ENCODE measurements around the gene SLC25A42.
A peak's percentile ranks its signal among the peaks of the same experiment; 100 is the strongest.

The SLC25A42 gene

GRCh38 chr19:19033176-19033425 is 30.7 kb upstream of the SLC25A42 start:
- Histone ChIP-seq H3K9ac (ENCODE audit: low read depth, low read length) (peak overlapping the region; percentile 78), H3K36me3 (ENCODE audit: control insufficient read depth, insufficient read depth, low read length) (peaks cover 52% of the 10 kb centered on the region), H3K4me3 (ENCODE audit: low read depth, low read length) (peak overlapping the region; percentile 94), H3K27me3 (ENCODE audit: control insufficient read depth, insufficient read depth, low read length) (no peaks in the 10 kb centered on the region), H3K27ac (ENCODE audit: low read depth, low read length) (peak overlapping the region; percentile 96), H3K9me3 (ENCODE audit: control insufficient read depth, insufficient read depth, low read length) (peaks cover 7% of the 10 kb centered on the region), H3K4me1 (ENCODE audit: control insufficient read depth, insufficient read depth, low read length) (peaks cover 3% of the 10 kb centered on the region; the same call in 1 of the 2 replicates)

- Histone ChIP-seq H3K27ac (ENCODE audit: low read depth, low read length) (peak within 1 kb of the TSS; percentile 96), H3K9ac (ENCODE audit: low read depth, low read length) (peak within 1 kb of the TSS; percentile 83), H3K36me3 (ENCODE audit: control insufficient read depth, insufficient read depth, low read length) (peaks cover 49% of the 10 kb centered on the region), H3K4me3 (ENCODE audit: low read depth, low read length) (peak within 1 kb of the TSS; percentile 94), H3K4me1 (ENCODE audit: control insufficient read depth, insufficient read depth, low read length) (peaks cover 3% of the 10 kb centered on the region; the same call in 1 of the 2 replicates), H3K27me3 (ENCODE audit: control insufficient read depth, insufficient read depth, low read length) (no peaks in the 10 kb centered on the region), H3K9me3 (ENCODE audit: control insufficient read depth, insufficient read depth, low read length) (peaks cover 7% of the 10 kb centered on the region)
Measured at GRCh38 chr19:19033426-19034203, 30.2 kb upstream of the SLC25A42 start, which contains the start of the genes ARMC6 and SUGP2. Gene ARMC6 (plus strand): TSS chr19:19033603. CDS start chr19:19034210, 607 bp downstream. Gene SUGP2 (minus strand): TSS chr19:19033517. CDS start chr19:19031071, 2,446 bp downstream.

GRCh38 chr19:19034204-19034624 is 29.6 kb upstream of the SLC25A42 start:
- peaks cover 7% of the 10 kb centered on the region for H3K9me3 ChIP-seq (ENCODE audit: control insufficient read depth, insufficient read depth, low read length)
- H3K27ac ChIP-seq (ENCODE audit: low read depth, low read length), result peak overlapping the region; percentile 96
- H3K36me3 ChIP-seq (ENCODE audit: control insufficient read depth, insufficient read depth, low read length), result peaks cover 48% of the 10 kb centered on the region
- H3K9ac ChIP-seq (ENCODE audit: low read depth, low read length), result peak overlapping the region; percentile 83
- H3K4me3 ChIP-seq (ENCODE audit: low read depth, low read length), result peak overlapping the region; percentile 94
- H3K27me3 ChIP-seq (ENCODE audit: control insufficient read depth, insufficient read depth, low read length), result no peaks in the 10 kb centered on the region
- H3K4me1 ChIP-seq (ENCODE audit: control insufficient read depth, insufficient read depth, low read length), result peaks cover 3% of the 10 kb centered on the region; the same call in 1 of the 2 replicates

GRCh38 chr19:19039901-19040300 is 23.9 kb upstream of the SLC25A42 start:
- no peak overlapping the region for H3K9ac ChIP-seq (ENCODE audit: low read depth, low read length)
- H3K9me3 ChIP-seq (ENCODE audit: control insufficient read depth, insufficient read depth, low read length), result peaks cover 7% of the 10 kb centered on the region
- H3K4me3 ChIP-seq (ENCODE audit: low read depth, low read length), result no peak overlapping the region
- H3K36me3 ChIP-seq (ENCODE audit: control insufficient read depth, insufficient read depth, low read length), result peaks cover 61% of the 10 kb centered on the region
- H3K4me1 ChIP-seq (ENCODE audit: control insufficient read depth, insufficient read depth, low read length), result no peaks in the 10 kb centered on the region
- H3K27me3 ChIP-seq (ENCODE audit: control insufficient read depth, insufficient read depth, low read length), result no peaks in the 10 kb centered on the region
- H3K27ac ChIP-seq (ENCODE audit: low read depth, low read length), result no peak overlapping the region

GRCh38 chr19:19040417-19040816 is 23.4 kb upstream of the SLC25A42 start:
- H3K36me3 ChIP-seq (ENCODE audit: control insufficient read depth, insufficient read depth, low read length), result peaks cover 65% of the 10 kb centered on the region
- no peak overlapping the region for H3K27ac ChIP-seq (ENCODE audit: low read depth, low read length)

GRCh38 chr19:19042732-19043280 is 21.0 kb upstream of the SLC25A42 start:
- Histone ChIP-seq H3K9me3 (ENCODE audit: control insufficient read depth, insufficient read depth, low read length) (peaks cover 2% of the 10 kb centered on the region), H3K27ac (ENCODE audit: low read depth, low read length) (no peak overlapping the region), H3K4me1 (ENCODE audit: control insufficient read depth, insufficient read depth, low read length) (no peaks in the 10 kb centered on the region), H3K4me3 (ENCODE audit: low read depth, low read length) (no peak overlapping the region), H3K9ac (ENCODE audit: low read depth, low read length) (no peak overlapping the region), H3K36me3 (ENCODE audit: control insufficient read depth, insufficient read depth, low read length) (peaks cover 67% of the 10 kb centered on the region), H3K27me3 (ENCODE audit: control insufficient read depth, insufficient read depth, low read length) (no peaks in the 10 kb centered on the region)

More at GRCh38 chr19:19040417-19040816, 23.4 kb upstream of the SLC25A42 start:
- H3K4me1 ChIP-seq (ENCODE audit: control insufficient read depth, insufficient read depth, low read length), result no peaks in the 10 kb centered on the region
- peaks cover 7% of the 10 kb centered on the region for H3K9me3 ChIP-seq (ENCODE audit: control insufficient read depth, insufficient read depth, low read length)
- no peaks in the 10 kb centered on the region for H3K27me3 ChIP-seq (ENCODE audit: control insufficient read depth, insufficient read depth, low read length)
- H3K4me3 ChIP-seq (ENCODE audit: low read depth, low read length), result no peak overlapping the region
- H3K9ac ChIP-seq (ENCODE audit: low read depth, low read length), result no peak overlapping the region

GRCh38 chr19:19043481-19043880 is 20.3 kb upstream of the SLC25A42 start:
- no peaks in the 10 kb centered on the region for H3K27me3 ChIP-seq (ENCODE audit: control insufficient read depth, insufficient read depth, low read length)
- H3K4me1 ChIP-seq (ENCODE audit: control insufficient read depth, insufficient read depth, low read length), result no peaks in the 10 kb centered on the region
- H3K27ac ChIP-seq (ENCODE audit: low read depth, low read length), result no peak overlapping the region
- no peak overlapping the region for H3K4me3 ChIP-seq (ENCODE audit: low read depth, low read length)
- no peak overlapping the region for H3K9ac ChIP-seq (ENCODE audit: low read depth, low read length)
- H3K9me3 ChIP-seq (ENCODE audit: control insufficient read depth, insufficient read depth, low read length), result no peaks in the 10 kb centered on the region
- H3K36me3 ChIP-seq (ENCODE audit: control insufficient read depth, insufficient read depth, low read length), result peaks cover 63% of the 10 kb centered on the region

GRCh38 chr19:19043881-19044280 is 19.9 kb upstream of the SLC25A42 start:
- peaks cover 66% of the 10 kb centered on the region for H3K36me3 ChIP-seq (ENCODE audit: control insufficient read depth, insufficient read depth, low read length)
- no peak overlapping the region for H3K4me3 ChIP-seq (ENCODE audit: low read depth, low read length)
- H3K27ac ChIP-seq (ENCODE audit: low read depth, low read length), result no peak overlapping the region

GRCh38 chr19:19049406-19049805 is 14.4 kb upstream of the SLC25A42 start:
- H3K9me3 ChIP-seq (ENCODE audit: control insufficient read depth, insufficient read depth, low read length), result no peaks in the 10 kb centered on the region
- H3K4me1 ChIP-seq (ENCODE audit: control insufficient read depth, insufficient read depth, low read length), result no peaks in the 10 kb centered on the region
- no peaks in the 10 kb centered on the region for H3K27me3 ChIP-seq (ENCODE audit: control insufficient read depth, insufficient read depth, low read length)
- H3K4me3 ChIP-seq (ENCODE audit: low read depth, low read length), result no peak overlapping the region
- peaks cover 79% of the 10 kb centered on the region for H3K36me3 ChIP-seq (ENCODE audit: control insufficient read depth, insufficient read depth, low read length)
- no peak overlapping the region for H3K9ac ChIP-seq (ENCODE audit: low read depth, low read length)
- no peak overlapping the region for H3K27ac ChIP-seq (ENCODE audit: low read depth, low read length)

More at GRCh38 chr19:19043881-19044280, 19.9 kb upstream of the SLC25A42 start:
- no peak overlapping the region for H3K9ac ChIP-seq (ENCODE audit: low read depth, low read length)
- no peaks in the 10 kb centered on the region for H3K9me3 ChIP-seq (ENCODE audit: control insufficient read depth, insufficient read depth, low read length)
- no peaks in the 10 kb centered on the region for H3K4me1 ChIP-seq (ENCODE audit: control insufficient read depth, insufficient read depth, low read length)
- H3K27me3 ChIP-seq (ENCODE audit: control insufficient read depth, insufficient read depth, low read length), result no peaks in the 10 kb centered on the region

GRCh38 chr19:19050104-19050503 is 13.7 kb upstream of the SLC25A42 start:
- Histone ChIP-seq H3K9ac (ENCODE audit: low read depth, low read length) (no peak overlapping the region), H3K27me3 (ENCODE audit: control insufficient read depth, insufficient read depth, low read length) (no peaks in the 10 kb centered on the region), H3K9me3 (ENCODE audit: control insufficient read depth, insufficient read depth, low read length) (no peaks in the 10 kb centered on the region), H3K4me3 (ENCODE audit: low read depth, low read length) (no peak overlapping the region), H3K36me3 (ENCODE audit: control insufficient read depth, insufficient read depth, low read length) (peaks cover 79% of the 10 kb centered on the region), H3K27ac (ENCODE audit: low read depth, low read length) (no peak overlapping the region), H3K4me1 (ENCODE audit: control insufficient read depth, insufficient read depth, low read length) (no peaks in the 10 kb centered on the region)

- H3K9me3 ChIP-seq (ENCODE audit: control insufficient read depth, insufficient read depth, low read length), result no peaks in the 10 kb centered on the region
- no peak overlapping the region for H3K9ac ChIP-seq (ENCODE audit: low read depth, low read length)
- H3K4me3 ChIP-seq (ENCODE audit: low read depth, low read length), result no peak overlapping the region
- H3K27me3 ChIP-seq (ENCODE audit: control insufficient read depth, insufficient read depth, low read length), result no peaks in the 10 kb centered on the region
- H3K36me3 ChIP-seq (ENCODE audit: control insufficient read depth, insufficient read depth, low read length), result peaks cover 83% of the 10 kb centered on the region
- no peaks in the 10 kb centered on the region for H3K4me1 ChIP-seq (ENCODE audit: control insufficient read depth, insufficient read depth, low read length)
- no peak overlapping the region for H3K27ac ChIP-seq (ENCODE audit: low read depth, low read length)
Measured at GRCh38 chr19:19050731-19051130, 13.1 kb upstream of the SLC25A42 start.

Data from HUES48 (cell line).